RWPE1 (cell line): ENCODE data around the gene TUBA4B.
"Not testable (repeated sequence)": the region's sequence is repeated elsewhere in the genome, so short reads cannot be mapped to it uniquely, and the experiment has no call there.

ENCODE experiments used
- CTCF ChIA-PET: fragments of 350-600 bp; sonication (Branson Sonifier 250); formaldehyde crosslinking; extraction: SDS; loops from one replicate; lab custom pipeline; 2021; lab: Yijun Ruan, JAX
- POLR2A ChIA-PET: fragments of 400-600 bp; formaldehyde crosslinking; extraction: SDS; loops from one replicate; lab custom pipeline; 2020; ENCODE audit warnings: antibody characterized with exemption; ENCODE audit not compliant: low non-redundant PET; lab: Yijun Ruan, JAX
- DNase-seq: peaks from one replicate; pipeline ENCODE4 v3.0.0; 2012; ENCODE audit warnings: low spot score
- H3K27ac ChIP-seq: fragments of 450-650 bp; 2 replicates; pipeline ENCODE4 v1.5.1; 2017
- CTCF ChIP-seq: fragments of 450-650 bp; conservative IDR thresholded peaks from 2 replicates; pipeline ENCODE4 v1.5.1; 2017; ENCODE audit warnings: low read depth, mild to moderate bottlenecking

TUBA4B gene

DNA sequence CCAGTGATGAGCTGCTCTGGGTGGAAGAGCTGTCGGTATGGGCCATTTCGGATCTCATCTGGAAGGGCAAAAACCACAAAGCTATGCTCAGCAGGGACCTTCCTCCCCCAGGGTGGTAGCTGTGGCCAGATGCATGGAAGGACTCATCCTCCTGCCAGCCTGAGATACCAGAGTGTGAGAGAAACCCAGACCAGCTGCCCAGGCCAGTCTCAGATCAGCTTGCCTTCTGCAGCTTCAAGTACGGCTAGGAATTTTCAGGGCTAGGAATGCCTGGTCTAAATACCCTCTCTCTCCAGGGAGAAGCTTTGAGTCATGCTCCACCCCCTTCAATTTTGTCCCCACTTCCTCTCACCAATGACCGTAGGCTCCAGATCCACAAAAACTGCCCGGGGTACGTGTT, 1.4 kb upstream of the TUBA4B start:
- no peak for DNase-seq
- peak overlapping the region; percentile 98 for H3K27ac ChIP-seq
- CTCF ChIA-PET, result interaction anchor here (1.4 to 2.5 kb wide), 3 partner anchors 27 to 46 kb away, joined by 7 to 22 read pairs (median 19); partner anchors contain the start of gene DNAJB2
- POLR2A ChIA-PET, result interaction anchor here (0.8 to 4.9 kb wide), 4 partner anchors 22 to 136 kb away, joined by 3 to 35 read pairs (median 4); partner anchors contain the start of gene DNAJB2
- TF ChIP-seq CTCF, result no peak

DNA sequence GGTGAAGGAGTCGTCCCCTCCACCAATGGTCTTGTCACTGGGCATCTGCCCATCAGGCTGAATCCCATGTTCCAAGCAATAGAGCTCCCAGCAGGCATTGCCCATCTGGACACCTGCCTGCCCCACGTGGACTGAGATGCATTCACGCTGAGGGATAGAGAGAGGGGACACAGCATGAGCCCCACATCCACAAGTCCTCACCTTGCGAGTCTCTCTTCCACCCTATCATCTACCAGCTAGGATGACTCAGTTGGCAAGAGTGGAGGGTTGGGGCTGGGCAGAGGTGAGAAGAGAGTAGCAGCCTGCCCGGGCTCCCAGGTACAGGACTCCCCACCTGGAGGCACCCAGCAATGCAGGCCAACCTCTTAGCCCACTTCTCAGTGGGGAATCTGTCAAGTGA, 959 bp upstream of the TUBA4B start:
- peak overlapping the region; percentile 98 for H3K27ac ChIP-seq
- ChIA-PET POLR2A (interaction anchor here (0.6 to 4.9 kb wide), 6 partner anchors 21 to 319 kb away, joined by 3 to 35 read pairs (median 6); partner anchors contain the start of genes DNAJB2 and OBSL1), CTCF (interaction anchor here (1.4 to 2.5 kb wide), 3 partner anchors 26 to 46 kb away, joined by 7 to 22 read pairs (median 19); partner anchors contain the start of gene DNAJB2)
- TF ChIP-seq CTCF, result no peak
- peak; percentile 45 for DNase-seq

DNA sequence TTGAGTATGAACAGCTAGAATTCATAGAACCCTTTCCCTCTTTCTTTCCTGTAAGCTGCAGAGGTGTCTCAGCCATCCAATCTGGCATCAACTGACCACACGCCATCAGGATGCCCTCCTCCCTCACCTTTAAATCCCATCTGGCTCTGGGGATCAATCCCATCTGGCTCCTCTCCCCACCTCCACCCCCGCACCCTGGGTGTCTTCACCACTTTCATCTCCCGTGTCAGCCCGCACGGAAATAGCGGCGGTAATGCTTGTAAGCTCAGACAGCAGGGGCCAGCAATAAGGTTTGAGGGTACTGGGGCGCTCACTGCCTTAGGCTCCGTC, 508 bp upstream of the TUBA4B start:
- ChIA-PET POLR2A (interaction anchor here (0.6 to 4.9 kb wide), 11 partner anchors 8 to 319 kb away, joined by 3 to 35 read pairs (median 4); partner anchors contain the start of genes DNAJB2 and OBSL1), CTCF (interaction anchor here (0.6 to 2.5 kb wide), 4 partner anchors 26 to 45 kb away, joined by 3 to 22 read pairs (median 13); partner anchors contain the start of gene DNAJB2)
- no peak for TF ChIP-seq CTCF
- peak; percentile 17 for DNase-seq
- H3K27ac ChIP-seq, result peak overlapping the region; percentile 98

DNA sequence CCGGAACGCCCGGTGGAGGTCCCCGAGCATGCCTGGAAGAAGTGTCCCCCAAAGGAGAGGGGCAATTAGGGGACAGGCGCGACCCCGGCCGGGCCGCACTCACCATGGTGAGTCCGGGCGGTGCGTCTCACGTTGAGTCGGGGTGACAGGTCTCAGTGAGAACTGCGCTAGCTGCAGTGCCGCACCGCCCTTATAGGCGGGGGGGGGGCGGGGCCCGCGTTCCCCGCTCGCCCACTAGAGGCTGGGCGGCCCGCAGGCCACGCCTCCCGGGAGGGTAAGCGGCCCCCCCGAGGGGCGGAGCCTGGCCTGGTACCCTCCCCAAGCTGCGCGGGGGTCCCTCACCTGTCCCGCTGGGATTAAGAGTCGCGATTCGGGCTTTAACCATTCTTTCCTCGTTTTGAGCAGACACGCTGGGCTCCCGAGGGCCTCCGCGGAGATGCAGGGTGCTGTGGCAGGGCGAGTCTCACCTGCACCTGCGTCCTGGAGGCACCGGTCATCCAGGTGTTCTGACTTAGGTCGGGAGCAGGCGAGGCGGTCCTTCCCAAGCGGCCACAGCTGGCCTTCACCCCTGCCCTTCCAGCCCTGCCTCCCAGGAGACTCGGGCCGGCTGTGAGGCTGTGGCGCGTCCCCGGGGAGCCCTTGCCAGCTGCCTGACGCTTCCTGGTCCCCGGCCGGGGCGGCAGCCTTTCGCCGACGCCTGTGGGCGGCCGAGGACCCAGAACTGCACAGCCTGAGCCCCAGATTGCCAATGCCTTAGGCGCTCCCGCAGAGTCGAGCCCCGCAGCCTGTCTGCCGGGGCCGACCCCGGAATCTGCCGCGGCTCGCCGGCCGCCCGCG, 928 bp downstream of the TUBA4B start, which contains the start of gene TUBA4A:
Gene TUBA4A, minus strand, starts transcription at position 166 of the 837 bp plus-strand sequence. Its CDS starts 60 bp downstream, at position 106.
- ChIA-PET CTCF (interaction anchor here (0.6 to 3.2 kb wide), 7 partner anchors 23 to 94 kb away, joined by 3 to 22 read pairs (median 4); partner anchors contain the start of gene DNAJB2), POLR2A (interaction anchor here (0.6 to 4.9 kb wide), 5 partner anchors 9 to 463 kb away, joined by 3 to 35 read pairs (median 6); partner anchors contain the start of genes DNAJB2, GLB1L and STK16)
- peak; percentile 92 for DNase-seq
- H3K27ac ChIP-seq, result peak within 1 kb of the TSS; percentile 98
- TF ChIP-seq CTCF, result no peak

- no peak overlapping the region for H3K27ac ChIP-seq
- TF ChIP-seq CTCF, result no peak
- DNase-seq, result no peak
- POLR2A ChIA-PET, result interaction anchor here (1.7 to 4.9 kb wide), 3 partner anchors 9 to 24 kb away, joined by 6 to 35 read pairs (median 10); partner anchors contain the start of genes DNAJB2, GLB1L and STK16
- CTCF ChIA-PET, result interaction anchor here (2.4 to 3.2 kb wide), 2 partner anchors 23 to 40 kb away, joined by 18 to 20 read pairs; no protein-coding TSS in a partner anchor
Measured at GRCh38 chr2:219254590-219255201, 1.7 kb downstream of the TUBA4B start.

DNA sequence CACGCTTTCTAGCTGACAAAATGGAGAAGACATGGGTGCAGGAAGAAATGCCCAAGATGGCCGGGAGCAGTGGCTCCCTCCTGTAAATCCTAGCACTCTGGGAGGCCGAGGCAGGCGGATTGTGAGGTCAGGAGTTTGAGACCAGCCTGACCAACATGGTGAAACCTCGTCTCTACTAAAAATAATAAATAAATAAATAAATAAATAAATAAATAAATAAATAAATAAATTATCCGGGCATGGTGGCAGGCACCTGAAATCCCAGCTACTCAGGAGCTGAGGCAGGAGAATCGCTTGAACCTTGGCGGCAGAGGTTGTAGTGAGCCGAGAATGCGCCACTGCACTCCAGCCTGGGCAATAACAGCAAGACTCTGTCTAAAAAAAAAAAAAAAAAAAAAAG, 5.9 kb downstream of the TUBA4B start:
- POLR2A ChIA-PET, DNase-seq, H3K27ac ChIP-seq: not testable (repeated sequence)
- CTCF ChIA-PET, result interaction anchor here (0.5 to 1.8 kb wide), 3 partner anchors 19 to 280 kb away, joined by 4 to 9 read pairs (median 4); no protein-coding TSS in a partner anchor
